Stimulated activated CD4-positive, alpha-beta T cell treated with anti-CD3 and anti-CD28 coated beads, Interleukin-2, amount 100 ng/mL, for 48 hours (primary cell): ENCODE measurements around the gene ANKRD66.

Source experiments
- DNase-seq, 2 donors: peaks; one replicate each; pipeline ENCODE4 v3.0.0-alpha.2; 2020

ANKRD66 gene

GRCh38 chr6:46792635-46793034, 45.9 kb downstream of the ANKRD66 start:
- no peak for DNase-seq

- no peak for DNase-seq
Measured at GRCh38 chr6:46793138-46793537, 46.4 kb downstream of the ANKRD66 start, which contains the start of gene MEP1A. TSS of gene MEP1A (plus strand) at chr6:46793389. CDS start at chr6:46793399, 10 bp downstream.

GRCh38 chr6:46794068-46794467, 47.3 kb downstream of the ANKRD66 start:
- no peak for DNase-seq

GRCh38 chr6:46795816-46796215, 49.1 kb downstream of the ANKRD66 start:
- no peak for DNase-seq

- DNase-seq = no peak
Measured at GRCh38 chr6:46796848-46797580, 50.3 kb downstream of the ANKRD66 start.

GRCh38 chr6:46799657-46800056, 52.9 kb downstream of the ANKRD66 start:
- DNase-seq = no peak

GRCh38 chr6:46808806-46809205, 62.1 kb downstream of the ANKRD66 start:
- no peak for DNase-seq
